Esophagus (tissue), 2 donors: ENCODE measurements around the gene AQP4. TPM values are rescaled to one million over a fixed set of nuclear protein-coding genes. Genes with fewer than 3 reads are reported as not detected.

Experiments used
- H3K27ac ChIP-seq, 2 donors: one replicate each; pipeline ENCODE4 v1.5.1; 2013; ENCODE audit warnings: low read depth in 2 of 2, mild to moderate bottlenecking in 2 of 2, inconsistent platforms in 1 of 2, low read length in 1 of 2, moderate library complexity in 1 of 2
- H3K27me3 ChIP-seq, 2 donors: one replicate each; pipeline ENCODE4 v1.6.1; 2013; ENCODE audit warnings: low read length in 2 of 2, control low read depth in 1 of 2, mild to moderate bottlenecking in 1 of 2; ENCODE audit not compliant: insufficient read depth in 2 of 2, control insufficient read depth in 1 of 2
- H3K36me3 ChIP-seq, 2 donors: one replicate each; pipeline ENCODE4 v1.6.1; 2013; ENCODE audit warnings: low read length in 1 of 2; ENCODE audit not compliant: control insufficient read depth in 2 of 2, insufficient read depth in 2 of 2
- H3K4me1 ChIP-seq, 2 donors: one replicate each; pipeline ENCODE4 v1.6.1; 2013; ENCODE audit warnings: low read length in 1 of 2; ENCODE audit not compliant: control insufficient read depth in 2 of 2, insufficient read depth in 2 of 2
- H3K4me3 ChIP-seq, 2 donors: one replicate each; pipeline ENCODE4 v1.5.1; 2013; ENCODE audit warnings: low read length in 2 of 2, mild to moderate bottlenecking in 2 of 2, low read depth in 1 of 2, moderate library complexity in 1 of 2
- H3K9me3 ChIP-seq, 2 donors: one replicate each; pipeline ENCODE4 v1.6.1; 2013; ENCODE audit warnings: mild to moderate bottlenecking in 2 of 2, low read depth in 1 of 2, low read length in 1 of 2, moderate library complexity in 1 of 2; ENCODE audit not compliant: control insufficient read depth in 2 of 2, insufficient read depth in 1 of 2
- WGBS, 2 donors: extraction: QIAGEN DNeasy Blood & Tissue Kit; methylation state at CpG; one replicate each; pipeline ENCODE4 v1.1.7; 2013; 5-methylcytosine and 5-hydroxymethylcytosine counted together
- polyA plus RNA-seq, 2 donors: library from polyadenylated mRNA; stranded (reverse); fragments of 200-250 nt; gene quantifications; one replicate each; pipeline ENCODE4 v1.2.3, GENCODE V29; 2013
- donor health status: healthy with polysubstance abuse.
- donor health status: Bipolar disorder and iron deficiency.

Gene AQP4, protein sequence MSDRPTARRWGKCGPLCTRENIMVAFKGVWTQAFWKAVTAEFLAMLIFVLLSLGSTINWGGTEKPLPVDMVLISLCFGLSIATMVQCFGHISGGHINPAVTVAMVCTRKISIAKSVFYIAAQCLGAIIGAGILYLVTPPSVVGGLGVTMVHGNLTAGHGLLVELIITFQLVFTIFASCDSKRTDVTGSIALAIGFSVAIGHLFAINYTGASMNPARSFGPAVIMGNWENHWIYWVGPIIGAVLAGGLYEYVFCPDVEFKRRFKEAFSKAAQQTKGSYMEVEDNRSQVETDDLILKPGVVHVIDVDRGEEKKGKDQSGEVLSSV
- polyA plus RNA-seq, result under 1 TPM; 0.02 to 0.04 TPM

DNA sequence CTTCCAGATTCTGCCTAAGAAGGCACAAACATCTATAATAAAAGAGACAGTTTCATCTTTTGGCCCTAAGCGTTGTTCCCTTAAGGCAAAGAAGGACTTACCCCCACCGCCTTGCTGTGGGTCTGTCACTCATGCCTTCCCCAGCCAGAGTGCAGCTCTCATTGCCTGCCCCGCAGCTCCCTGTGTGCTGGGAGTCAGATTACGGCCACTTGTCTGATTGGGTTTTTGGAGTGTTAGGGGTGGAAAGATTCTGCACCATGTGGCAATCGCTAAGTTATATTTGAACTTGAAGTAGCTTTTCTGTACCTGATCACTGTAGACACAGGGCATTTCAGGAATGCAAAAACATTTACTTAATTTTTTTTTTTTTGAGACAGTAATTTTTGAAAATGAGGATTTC, at the start of gene AQP4:
Gene AQP4, minus strand, starts transcription at position 151 of the 400 bp plus-strand sequence. Its CDS starts 18 bp downstream, at position 133.
- WGBS, 2 donors, result 50 to 58% methylated on average over 5 of the region's 5 CpGs
- Histone ChIP-seq H3K9me3 (no peaks in the 10 kb centered on the region), H3K4me1 (peaks cover 0 to 9% of the 10 kb centered on the region in 2 donors), H3K27me3 (no peaks in the 10 kb centered on the region), H3K27ac (no peak within 1 kb of the TSS), H3K4me3 (no peak within 1 kb of the TSS), H3K36me3 (no peaks in the 10 kb centered on the region)

DNA sequence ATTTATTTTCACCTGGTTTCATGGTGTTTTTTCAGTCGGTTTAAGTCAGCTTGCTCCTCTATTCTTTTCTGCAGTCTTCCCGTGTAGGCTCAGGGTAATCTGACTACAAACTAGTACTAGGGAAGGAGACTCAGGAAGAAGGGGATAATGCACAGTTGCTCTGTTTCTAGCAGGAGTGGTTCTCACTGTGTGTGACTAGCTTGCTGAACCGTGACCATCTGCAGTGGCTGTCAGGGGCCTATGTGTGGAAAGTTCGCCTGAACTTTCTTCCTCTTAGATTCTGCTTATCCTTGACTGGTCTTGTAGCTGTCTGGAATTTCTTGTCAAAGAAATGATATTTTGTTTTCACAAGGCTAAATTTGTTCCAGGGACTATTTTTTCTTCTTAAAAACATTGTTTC, 46.3 kb upstream of the AQP4 start:
- Histone ChIP-seq H3K4me3 (no peak overlapping the region), H3K36me3 (no peaks in the 10 kb centered on the region), H3K4me1 (no peaks in the 10 kb centered on the region), H3K9me3 (no peaks in the 10 kb centered on the region), H3K27ac (no peak overlapping the region), H3K27me3 (no peaks in the 10 kb centered on the region)
- WGBS, 2 donors, result 54 to 69% methylated on average over 4 of the region's 4 CpGs

DNA sequence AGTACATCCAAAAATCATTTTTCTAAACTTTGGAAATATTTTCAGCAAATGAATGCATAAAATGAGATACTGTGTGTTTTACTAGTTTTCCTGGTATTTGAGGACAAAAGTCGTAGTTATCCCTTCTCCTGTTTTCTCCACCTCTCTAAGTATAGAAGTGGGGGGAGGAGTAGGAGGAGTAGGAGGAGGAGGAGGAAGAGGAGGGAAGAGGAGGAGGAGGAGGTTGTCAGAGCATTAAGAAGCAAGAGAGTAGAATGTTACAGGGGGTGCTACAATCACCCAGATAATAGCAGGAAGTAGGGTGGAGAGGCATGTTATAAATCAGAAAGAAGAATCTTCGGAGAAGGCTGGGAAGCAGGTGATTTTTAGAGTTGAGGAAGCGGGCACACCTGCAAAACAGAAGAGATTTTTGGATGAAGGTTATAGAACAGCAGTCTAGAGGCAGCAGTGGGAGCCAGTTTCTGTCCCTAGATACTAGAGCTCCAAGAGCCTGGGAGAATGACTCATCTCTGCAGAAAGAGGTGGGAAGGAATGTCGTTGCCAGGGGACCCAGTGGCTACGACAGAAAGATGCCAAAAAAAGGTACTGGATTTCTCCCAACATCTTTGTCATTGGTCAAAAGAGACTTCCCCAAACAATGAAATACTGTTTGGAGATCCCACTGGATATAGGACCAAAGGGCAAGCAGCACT, 44.2 kb upstream of the AQP4 start:
- no peak overlapping the region for H3K27ac ChIP-seq
- H3K4me3 ChIP-seq, result no peak overlapping the region
- no peaks in the 10 kb centered on the region for H3K36me3 ChIP-seq
- no peaks in the 10 kb centered on the region for H3K27me3 ChIP-seq
- whole genome bisulfite sequencing, 2 donors, result 31 to 49% methylated on average over 5 of the region's 5 CpGs
- no peaks in the 10 kb centered on the region for H3K4me1 ChIP-seq
- no peaks in the 10 kb centered on the region for H3K9me3 ChIP-seq

DNA sequence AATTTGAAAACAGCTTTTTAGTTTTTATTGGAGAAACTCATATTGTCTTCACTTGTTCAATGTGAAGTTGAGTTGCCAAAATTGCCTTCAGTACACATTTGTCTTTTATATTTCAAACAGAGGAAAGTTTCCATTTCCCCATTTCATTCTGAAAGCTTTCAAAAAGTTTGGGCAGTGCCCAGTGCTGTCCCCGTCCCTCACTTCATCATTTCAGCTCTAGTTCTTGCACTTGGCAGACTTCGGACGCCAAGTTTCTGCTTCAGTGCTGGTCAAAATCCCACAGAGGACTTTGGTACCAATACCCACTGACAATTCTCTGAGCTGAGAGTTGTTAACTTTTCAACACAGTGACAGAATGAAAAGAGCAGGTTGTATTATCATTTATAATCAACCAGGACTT, 43.4 kb upstream of the AQP4 start:
- H3K9me3 ChIP-seq, result no peaks in the 10 kb centered on the region
- WGBS, 2 donors, result 52 to 56% methylated on average over 3 of the region's 3 CpGs
- H3K4me3 ChIP-seq, result no peak overlapping the region
- no peaks in the 10 kb centered on the region for H3K27me3 ChIP-seq
- no peaks in the 10 kb centered on the region for H3K36me3 ChIP-seq
- no peak overlapping the region for H3K27ac ChIP-seq
- H3K4me1 ChIP-seq, result no peaks in the 10 kb centered on the region

DNA sequence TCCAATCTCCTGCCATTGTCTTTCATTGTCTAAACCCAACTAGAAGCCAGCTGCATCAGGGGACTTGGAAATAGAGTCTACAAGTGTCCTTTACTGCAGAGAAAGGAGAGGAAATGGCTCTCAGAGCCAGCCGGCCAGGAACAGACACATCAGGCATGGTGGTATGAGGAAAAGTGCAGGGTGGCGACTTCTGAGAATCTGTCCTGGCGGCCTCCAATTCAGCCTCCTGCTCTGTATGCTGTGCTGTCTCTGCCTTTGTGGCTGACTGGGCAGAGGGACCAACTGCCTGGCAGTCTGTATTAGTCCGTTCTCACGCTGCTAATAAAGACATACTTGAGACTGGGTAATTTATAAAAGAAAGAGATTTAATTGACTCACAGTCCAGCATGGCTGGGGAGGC, 36.8 kb upstream of the AQP4 start:
- 94% methylated on average over 5 of the region's 5 CpGs for WGBS, 2 donors
- no peaks in the 10 kb centered on the region for H3K36me3 ChIP-seq
- H3K27ac ChIP-seq, result no peak overlapping the region
- no peak overlapping the region for H3K4me3 ChIP-seq
- H3K27me3 ChIP-seq, result no peaks in the 10 kb centered on the region
- H3K9me3 ChIP-seq, result peaks cover 0 to 8% of the 10 kb centered on the region in 2 donors
- no peaks in the 10 kb centered on the region for H3K4me1 ChIP-seq

DNA sequence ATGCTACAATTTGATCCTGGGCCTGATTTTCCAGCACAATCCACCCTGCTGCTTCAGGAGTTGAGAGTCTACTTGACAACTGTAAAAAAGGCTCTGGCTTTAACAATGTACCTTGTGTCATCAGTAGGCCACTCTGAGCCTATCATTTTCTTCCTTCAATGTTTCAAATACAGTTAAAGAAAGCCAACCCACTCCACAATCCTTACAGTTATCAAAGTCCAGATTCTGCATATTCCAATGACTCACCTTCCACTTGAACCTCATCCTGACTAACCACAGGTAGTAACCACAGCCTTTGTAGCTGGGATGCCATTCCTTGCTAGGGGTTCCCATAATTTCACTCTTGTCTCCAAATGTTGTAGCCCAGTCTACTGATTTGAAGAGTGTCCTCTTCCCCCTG, 35.5 kb upstream of the AQP4 start:
- no peaks in the 10 kb centered on the region for H3K4me1 ChIP-seq
- no peaks in the 10 kb centered on the region for H3K36me3 ChIP-seq
- H3K4me3 ChIP-seq, result no peak overlapping the region
- peaks cover 0 to 8% of the 10 kb centered on the region in 2 donors for H3K9me3 ChIP-seq
- H3K27me3 ChIP-seq, result no peaks in the 10 kb centered on the region
- no peak overlapping the region for H3K27ac ChIP-seq

DNA sequence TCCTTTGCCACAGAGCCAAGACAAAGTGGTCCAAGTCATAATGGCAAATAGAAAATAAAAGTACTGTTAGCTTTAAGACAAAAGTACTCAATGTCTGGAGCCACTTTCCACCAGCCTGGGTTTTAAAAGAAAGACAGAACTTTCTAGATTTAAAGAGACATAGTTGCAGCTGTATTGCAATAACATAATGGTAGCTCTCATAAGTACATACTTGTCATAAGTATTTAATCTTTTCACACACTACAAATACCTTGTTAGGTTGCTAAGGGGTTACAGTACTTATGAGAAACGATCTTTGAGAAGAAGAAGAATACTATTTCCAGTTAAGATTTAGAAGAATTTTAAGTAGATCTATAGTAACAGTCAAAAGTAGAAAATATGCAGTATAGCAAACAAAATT, 28.9 kb upstream of the AQP4 start:
- Histone ChIP-seq H3K36me3 (no peaks in the 10 kb centered on the region), H3K27me3 (no peaks in the 10 kb centered on the region), H3K9me3 (no peaks in the 10 kb centered on the region), H3K27ac (no peak overlapping the region), H3K4me3 (no peak overlapping the region), H3K4me1 (no peaks in the 10 kb centered on the region)
- 54% methylated on average over 1 of the region's 1 CpG for WGBS, 2 donors

DNA sequence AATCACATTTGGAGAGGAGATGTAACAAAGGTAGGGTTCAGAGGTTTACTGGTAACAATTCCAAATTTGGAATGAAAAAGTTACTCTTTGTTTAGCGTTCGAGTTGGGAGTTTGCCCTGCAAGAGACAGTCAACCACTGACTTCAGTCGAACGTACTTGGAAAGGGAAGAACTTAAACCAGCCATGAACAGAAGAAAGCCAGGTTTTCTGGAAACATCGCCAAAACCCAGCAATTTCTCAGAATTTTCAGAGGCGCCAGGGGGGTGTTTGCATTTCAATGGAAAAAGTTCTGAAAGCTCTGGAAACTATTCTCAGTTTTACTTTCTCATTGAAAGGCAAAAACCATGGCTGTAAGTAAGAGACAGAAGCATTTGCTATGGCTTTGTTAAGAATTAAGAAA, 28.5 kb upstream of the AQP4 start:
- Histone ChIP-seq H3K4me1 (no peaks in the 10 kb centered on the region), H3K4me3 (no peak overlapping the region), H3K27ac (no peak overlapping the region), H3K36me3 (no peaks in the 10 kb centered on the region), H3K9me3 (no peaks in the 10 kb centered on the region), H3K27me3 (no peaks in the 10 kb centered on the region)
- WGBS, 2 donors, result 41 to 53% methylated on average over 6 of the region's 6 CpGs

DNA sequence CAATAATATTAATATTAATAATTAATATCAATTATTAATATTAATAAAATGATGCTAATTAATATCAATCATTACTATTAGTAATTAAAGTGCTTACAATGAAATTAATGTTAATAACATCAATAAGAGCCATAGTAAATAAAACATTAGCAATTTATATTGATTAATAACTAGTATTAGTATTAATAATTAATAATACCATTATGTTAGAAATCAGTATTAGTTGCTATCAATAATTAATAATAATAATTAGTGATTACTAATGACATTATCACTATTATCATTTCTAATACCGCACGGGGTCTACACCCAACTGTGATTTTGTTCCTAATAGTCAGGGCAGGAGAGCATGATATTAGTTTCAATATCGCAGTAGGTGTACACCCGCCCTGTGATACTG, 22.8 kb upstream of the AQP4 start:
- H3K4me1 ChIP-seq, result no peaks in the 10 kb centered on the region
- H3K36me3 ChIP-seq, result no peaks in the 10 kb centered on the region
- H3K4me3 ChIP-seq, result no peak overlapping the region
- H3K9me3 ChIP-seq, result no peaks in the 10 kb centered on the region
- H3K27me3 ChIP-seq, result no peaks in the 10 kb centered on the region
- 97 to 98% methylated on average over 4 of the region's 4 CpGs for WGBS, 2 donors
- H3K27ac ChIP-seq, result no peak overlapping the region
